GM23338 (cell line): ENCODE results near the gene MKRN2OS. TPM values are rescaled to one million over a fixed set of nuclear protein-coding genes. Genes with fewer than 3 reads are reported as not detected.

Source experiments
- ATAC-seq: fragments of 200-7000 bp; cut with Tn5 transposase; 3 replicates; pipeline ENCODE4 v1.9.1; 2020
- DNase-seq: peaks from one replicate; pipeline ENCODE4 v3.0.0-alpha.2; 2015; ENCODE audit warnings: low spot score
- H2AFZ ChIP-seq: fragments of 200-600 bp; sonication (generic); 2 replicates; pipeline ENCODE4 v1.8.0; 2016; ENCODE audit warnings: antibody characterized with exemption, mild to moderate bottlenecking, moderate library complexity
- H3F3A ChIP-seq: fragments of 200-600 bp; sonication (generic); replicated peaks from 2 replicates; pipeline ENCODE4 v1.8.0; 2017; ENCODE audit warnings: antibody characterized with exemption, mixed run types, low read depth
- H3K27ac ChIP-seq: fragments of 200-600 bp; sonication (generic); 2 replicates; pipeline ENCODE4 v1.6.1; 2016; ENCODE audit warnings: low read depth
- H3K27me3 ChIP-seq: fragments of 200-600 bp; sonication (generic); 2 replicates; pipeline ENCODE4 v1.8.0; 2016; ENCODE audit warnings: mild to moderate bottlenecking, mixed run types, moderate library complexity; ENCODE audit not compliant: insufficient read depth
- H3K36me3 ChIP-seq: fragments of 200-600 bp; sonication (generic); 2 replicates; pipeline ENCODE4 v1.8.0; 2016; ENCODE audit warnings: mild to moderate bottlenecking; ENCODE audit not compliant: insufficient read depth
- H3K4me1 ChIP-seq: fragments of 200-600 bp; sonication (generic); 2 replicates; pipeline ENCODE4 v1.8.0; 2016; ENCODE audit warnings: mild to moderate bottlenecking, moderate library complexity; ENCODE audit not compliant: insufficient read depth
- H3K4me2 ChIP-seq: fragments of 200-600 bp; sonication (generic); 2 replicates; pipeline ENCODE4 v1.7.1; 2017; ENCODE audit warnings: mixed run types
- H3K4me3 ChIP-seq: fragments of 200-600 bp; sonication (generic); 2 replicates; pipeline ENCODE4 v1.6.1; 2016; ENCODE audit warnings: mixed run types
- H3K79me2 ChIP-seq: fragments of 200-600 bp; sonication (generic); replicated peaks from 2 replicates; pipeline ENCODE4 v1.8.0; 2017; ENCODE audit warnings: mild to moderate bottlenecking; ENCODE audit not compliant: insufficient read depth
- H3K9me2 ChIP-seq: fragments of 200-600 bp; sonication (generic); 2 replicates; pipeline ENCODE4 v1.8.0; 2017; ENCODE audit not compliant: insufficient read depth
- H4K20me1 ChIP-seq: fragments of 200-600 bp; sonication (generic); replicated peaks from 2 replicates; pipeline ENCODE4 v1.8.0; 2017; ENCODE audit warnings: mild to moderate bottlenecking; ENCODE audit not compliant: insufficient read depth
- H3K27ac Mint-ChIP-seq: 2 replicates; pipeline ENCODE4 v1.8.0; 2020; ENCODE audit warnings: inconsistent platforms, mild to moderate bottlenecking, moderate library complexity, mixed read lengths
- H3K27me3 Mint-ChIP-seq: 3 replicates; pipeline ENCODE4 v1.8.0; 2022; ENCODE audit warnings: low read depth, mild to moderate bottlenecking, moderate library complexity, mixed read lengths, inconsistent platforms; ENCODE audit not compliant: insufficient read depth, poor library complexity
- H3K36me3 Mint-ChIP-seq: 3 replicates; pipeline ENCODE4 v1.8.0; 2021; ENCODE audit warnings: low read depth, mild to moderate bottlenecking, inconsistent platforms, moderate library complexity, mixed read lengths
- H3K4me1 Mint-ChIP-seq: 3 replicates; pipeline ENCODE4 v1.8.0; 2020; ENCODE audit warnings: mild to moderate bottlenecking, inconsistent platforms, mixed read lengths
- H3K4me3 Mint-ChIP-seq: 3 replicates; pipeline ENCODE4 v1.8.0; 2021; ENCODE audit warnings: moderate library complexity, mild to moderate bottlenecking, inconsistent platforms, mixed read lengths
- H3K9me3 Mint-ChIP-seq: 3 replicates; pipeline ENCODE4 v1.8.0; 2020; ENCODE audit warnings: moderate library complexity, mild to moderate bottlenecking, inconsistent platforms, mixed read lengths
- CREB1 ChIP-seq: fragments of 250-450 bp; sonication (Bioruptor Pico); IDR thresholded peaks from 2 replicates; pipeline ENCODE4 v1.5.0; 2020; ENCODE audit warnings: low read depth, mild to moderate bottlenecking, moderate library complexity
- CTCF ChIP-seq, 2 experiments: fragments of 200-600 bp in 1 of 2; sonication (generic) in 1 of 2; conservative IDR thresholded peaks; 2 replicates each; pipeline versions ENCODE4 v1.5.1 to v1.6.1; 2016 to 2017; ENCODE audit warnings: antibody characterized with exemption in 2 of 2, low read depth in 2 of 2, mild to moderate bottlenecking in 2 of 2, moderate library complexity in 1 of 2
- ETS1 ChIP-seq: IDR thresholded peaks from 2 replicates; pipeline ENCODE4 v1.6.1; 2016; ENCODE audit warnings: antibody characterized with exemption
- EZH2 ChIP-seq: fragments of 200-600 bp; sonication (generic); IDR thresholded peaks from one replicate; pipeline ENCODE4 v1.8.0; 2017; ENCODE audit warnings: antibody characterized with exemption, mild to moderate bottlenecking, low read depth; ENCODE audit not compliant: unreplicated experiment
- EZH2phosphoT487 ChIP-seq: fragments of 200-600 bp; sonication (generic); IDR thresholded peaks from one replicate; pipeline ENCODE4 v1.8.1; 2018; ENCODE audit warnings: antibody characterized with exemption; ENCODE audit not compliant: unreplicated experiment
- NANOG ChIP-seq: IDR thresholded peaks from 2 replicates; pipeline ENCODE4 v1.6.1; 2016; ENCODE audit warnings: antibody characterized with exemption, borderline replicate concordance
- POLR2AphosphoS5 ChIP-seq: IDR thresholded peaks from 2 replicates; pipeline ENCODE4 v1.6.1; 2016; ENCODE audit warnings: antibody characterized with exemption, low read depth
- REST ChIP-seq: IDR thresholded peaks from one replicate; pipeline ENCODE4 v1.6.1; 2018; ENCODE audit warnings: antibody characterized with exemption; ENCODE audit not compliant: unreplicated experiment
- STAT1 ChIP-seq: IDR thresholded peaks from one replicate; pipeline ENCODE4 v1.6.1; 2016; ENCODE audit warnings: antibody characterized with exemption; ENCODE audit not compliant: unreplicated experiment
- ZNF331 ChIP-seq: fragments of 250-450 bp; sonication (Bioruptor Pico); IDR thresholded peaks from 2 replicates; pipeline ENCODE4 v1.5.0; 2020; ENCODE audit warnings: low read depth, mild to moderate bottlenecking, moderate library complexity
- polyA plus RNA-seq: library from polyadenylated mRNA; unstranded; fragments of >200 nt; fragmentation: Nextera tagmentation; extraction: Ambion mirVana; gene quantifications from 2 replicates; pipeline ENCODE4 v1.2.1, GENCODE V29; 2016
- total RNA-seq: library from RNA; depleted of rRNA; stranded (reverse); fragments of >200 nt; shearing (Covaris generic); gene quantifications from 2 replicates; pipeline ENCODE4 v1.2.3, GENCODE V29; 2014
- TF ChIP-seq, protein P1 (sequence below): fragments of 250-450 bp; sonication (Bioruptor Pico); IDR thresholded peaks from 2 replicates; pipeline ENCODE4 v1.5.0; 2020; ENCODE audit warnings: mild to moderate bottlenecking, moderate library complexity

Gene MKRN2OS
- total and polyA plus RNA-seq, 2 experiments from 2014 or later: 0.55 TPM; not detected in 1

DNA sequence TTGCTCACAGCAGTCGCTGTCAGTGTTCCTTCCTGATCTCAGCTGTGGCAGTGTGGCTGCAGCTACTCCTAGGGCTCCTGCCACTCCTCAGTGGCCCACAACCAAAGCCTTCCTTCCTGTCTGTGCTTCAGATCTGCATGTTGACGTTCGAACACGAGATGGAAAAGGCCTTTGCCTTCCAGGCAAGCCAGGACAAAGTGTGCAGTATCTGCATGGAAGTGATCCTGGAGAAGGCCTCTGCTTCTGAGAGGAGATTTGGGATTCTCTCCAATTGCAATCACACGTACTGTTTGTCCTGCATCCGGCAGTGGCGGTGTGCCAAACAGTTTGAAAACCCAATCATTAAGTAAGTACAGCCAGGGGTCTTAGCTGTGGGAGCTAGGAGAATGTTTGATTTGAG lies 29.4 kb upstream of the MKRN2OS start (continued):
- TF ChIP-seq CTCF (conservative IDR thresholded peaks at IDR 0.05; ENCODE audit: low read depth in 2 of 2): no peak
- TF ChIP-seq ZNF331 (CRISPR knock-in tag): no peak
- TF ChIP-seq EZH2: no peak
- no peak for TF ChIP-seq ETS1
- TF ChIP-seq CREB1 (CRISPR knock-in tag): no peak
- TF ChIP-seq EZH2phosphoT487: no peak

GRCh38 chr3:12574131-12574530 lies 28.8 kb upstream of the MKRN2OS start:
- Histone ChIP-seq H4K20me1 (peaks cover 9% of the 10 kb centered on the region), H3K27me3 (no peaks in the 10 kb centered on the region), H3K79me2 (peaks cover 7% of the 10 kb centered on the region; the same call in 1 of the 2 replicates), H3K4me2 (no peak overlapping the region), H2AFZ (no peak overlapping the region), H3K4me1 (no peaks in the 10 kb centered on the region), H3K9me2 (no peaks in the 10 kb centered on the region), H3K4me3 (no peak overlapping the region), H3K27ac (no peak overlapping the region), H3K36me3 (peaks cover 37% of the 10 kb centered on the region), H3F3A (0 out of 2 replicates have a peak, but pooled peaks cover 2% of the 10 kb centered on the region)
- H3K36me3 Mint-ChIP-seq: peaks cover 86% of the 10 kb centered on the region
- H3K27ac Mint-ChIP-seq: no peak overlapping the region
- no peak for DNase-seq
- H3K4me1 Mint-ChIP-seq: no peaks in the 10 kb centered on the region
- ATAC-seq: no peak
- peaks cover 2% of the 10 kb centered on the region for H3K27me3 Mint-ChIP-seq
- no peak overlapping the region for H3K4me3 Mint-ChIP-seq
- H3K9me3 Mint-ChIP-seq: no peaks in the 10 kb centered on the region
- TF ChIP-seq NANOG (no peak), EZH2 (no peak), ETS1 (no peak), STAT1 (no peak), POLR2AphosphoS5 (no peak), ZNF331 (CRISPR knock-in tag) (no peak), CREB1 (CRISPR knock-in tag) (no peak), REST (no peak), EZH2phosphoT487 (no peak)
- TF ChIP-seq, protein P1, sequence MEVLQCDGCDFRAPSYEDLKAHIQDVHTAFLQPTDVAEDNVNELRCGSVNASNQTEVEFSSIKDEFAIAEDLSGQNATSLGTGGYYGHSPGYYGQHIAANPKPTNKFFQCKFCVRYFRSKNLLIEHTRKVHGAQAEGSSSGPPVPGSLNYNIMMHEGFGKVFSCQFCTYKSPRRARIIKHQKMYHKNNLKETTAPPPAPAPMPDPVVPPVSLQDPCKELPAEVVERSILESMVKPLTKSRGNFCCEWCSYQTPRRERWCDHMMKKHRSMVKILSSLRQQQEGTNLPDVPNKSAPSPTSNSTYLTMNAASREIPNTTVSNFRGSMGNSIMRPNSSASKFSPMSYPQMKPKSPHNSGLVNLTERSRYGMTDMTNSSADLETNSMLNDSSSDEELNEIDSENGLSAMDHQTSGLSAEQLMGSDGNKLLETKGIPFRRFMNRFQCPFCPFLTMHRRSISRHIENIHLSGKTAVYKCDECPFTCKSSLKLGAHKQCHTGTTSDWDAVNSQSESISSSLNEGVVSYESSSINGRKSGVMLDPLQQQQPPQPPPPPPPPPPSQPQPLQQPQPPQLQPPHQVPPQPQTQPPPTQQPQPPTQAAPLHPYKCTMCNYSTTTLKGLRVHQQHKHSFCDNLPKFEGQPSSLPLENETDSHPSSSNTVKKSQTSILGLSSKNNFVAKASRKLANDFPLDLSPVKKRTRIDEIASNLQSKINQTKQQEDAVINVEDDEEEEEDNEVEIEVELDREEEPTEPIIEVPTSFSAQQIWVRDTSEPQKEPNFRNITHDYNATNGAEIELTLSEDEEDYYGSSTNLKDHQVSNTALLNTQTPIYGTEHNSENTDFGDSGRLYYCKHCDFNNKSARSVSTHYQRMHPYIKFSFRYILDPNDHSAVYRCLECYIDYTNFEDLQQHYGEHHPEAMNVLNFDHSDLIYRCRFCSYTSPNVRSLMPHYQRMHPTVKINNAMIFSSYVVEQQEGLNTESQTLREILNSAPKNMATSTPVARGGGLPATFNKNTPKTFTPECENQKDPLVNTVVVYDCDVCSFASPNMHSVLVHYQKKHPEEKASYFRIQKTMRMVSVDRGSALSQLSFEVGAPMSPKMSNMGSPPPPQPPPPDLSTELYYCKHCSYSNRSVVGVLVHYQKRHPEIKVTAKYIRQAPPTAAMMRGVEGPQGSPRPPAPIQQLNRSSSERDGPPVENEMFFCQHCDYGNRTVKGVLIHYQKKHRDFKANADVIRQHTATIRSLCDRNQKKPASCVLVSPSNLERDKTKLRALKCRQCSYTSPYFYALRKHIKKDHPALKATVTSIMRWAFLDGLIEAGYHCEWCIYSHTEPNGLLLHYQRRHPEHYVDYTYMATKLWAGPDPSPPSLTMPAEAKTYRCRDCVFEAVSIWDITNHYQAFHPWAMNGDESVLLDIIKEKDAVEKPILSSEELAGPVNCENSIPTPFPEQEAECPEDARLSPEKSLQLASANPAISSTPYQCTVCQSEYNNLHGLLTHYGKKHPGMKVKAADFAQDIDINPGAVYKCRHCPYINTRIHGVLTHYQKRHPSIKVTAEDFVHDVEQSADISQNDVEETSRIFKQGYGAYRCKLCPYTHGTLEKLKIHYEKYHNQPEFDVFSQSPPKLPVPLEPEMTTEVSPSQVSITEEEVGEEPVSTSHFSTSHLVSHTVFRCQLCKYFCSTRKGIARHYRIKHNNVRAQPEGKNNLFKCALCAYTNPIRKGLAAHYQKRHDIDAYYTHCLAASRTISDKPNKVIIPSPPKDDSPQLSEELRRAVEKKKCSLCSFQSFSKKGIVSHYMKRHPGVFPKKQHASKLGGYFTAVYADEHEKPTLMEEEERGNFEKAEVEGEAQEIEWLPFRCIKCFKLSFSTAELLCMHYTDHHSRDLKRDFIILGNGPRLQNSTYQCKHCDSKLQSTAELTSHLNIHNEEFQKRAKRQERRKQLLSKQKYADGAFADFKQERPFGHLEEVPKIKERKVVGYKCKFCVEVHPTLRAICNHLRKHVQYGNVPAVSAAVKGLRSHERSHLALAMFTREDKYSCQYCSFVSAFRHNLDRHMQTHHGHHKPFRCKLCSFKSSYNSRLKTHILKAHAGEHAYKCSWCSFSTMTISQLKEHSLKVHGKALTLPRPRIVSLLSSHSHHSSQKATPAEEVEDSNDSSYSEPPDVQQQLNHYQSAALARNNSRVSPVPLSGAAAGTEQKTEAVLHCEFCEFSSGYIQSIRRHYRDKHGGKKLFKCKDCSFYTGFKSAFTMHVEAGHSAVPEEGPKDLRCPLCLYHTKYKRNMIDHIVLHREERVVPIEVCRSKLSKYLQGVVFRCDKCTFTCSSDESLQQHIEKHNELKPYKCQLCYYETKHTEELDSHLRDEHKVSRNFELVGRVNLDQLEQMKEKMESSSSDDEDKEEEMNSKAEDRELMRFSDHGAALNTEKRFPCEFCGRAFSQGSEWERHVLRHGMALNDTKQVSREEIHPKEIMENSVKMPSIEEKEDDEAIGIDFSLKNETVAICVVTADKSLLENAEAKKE: no peak
